ENCODE results near the gene EID3.

The EID3 gene

GRCh38 chr12:104290320-104290719, 13.2 kb upstream of the EID3 start:
- DNase-seq (ENCODE audit: low read depth): no peak

DNA sequence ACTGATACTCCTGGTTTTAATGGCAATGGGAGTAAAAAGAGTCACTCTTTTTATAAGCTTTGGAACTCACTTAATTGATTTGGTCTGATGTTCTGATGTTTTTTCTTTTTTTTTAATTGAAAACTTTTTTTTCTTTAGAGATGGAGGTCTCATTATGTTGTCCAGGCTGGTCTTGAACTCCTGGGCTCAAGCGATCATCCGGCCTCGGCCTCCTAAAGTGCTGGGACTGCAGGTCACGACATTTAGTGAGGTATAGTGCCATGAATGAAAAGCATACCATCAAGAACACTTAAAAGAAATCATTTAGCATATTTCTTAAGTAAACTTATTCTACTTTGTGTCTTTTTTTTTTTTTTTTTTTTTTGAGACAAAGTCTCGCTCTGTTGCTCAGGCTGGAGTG, 12.7 kb upstream of the EID3 start:
- DNase-seq (ENCODE audit: low read depth): no peak

DNA sequence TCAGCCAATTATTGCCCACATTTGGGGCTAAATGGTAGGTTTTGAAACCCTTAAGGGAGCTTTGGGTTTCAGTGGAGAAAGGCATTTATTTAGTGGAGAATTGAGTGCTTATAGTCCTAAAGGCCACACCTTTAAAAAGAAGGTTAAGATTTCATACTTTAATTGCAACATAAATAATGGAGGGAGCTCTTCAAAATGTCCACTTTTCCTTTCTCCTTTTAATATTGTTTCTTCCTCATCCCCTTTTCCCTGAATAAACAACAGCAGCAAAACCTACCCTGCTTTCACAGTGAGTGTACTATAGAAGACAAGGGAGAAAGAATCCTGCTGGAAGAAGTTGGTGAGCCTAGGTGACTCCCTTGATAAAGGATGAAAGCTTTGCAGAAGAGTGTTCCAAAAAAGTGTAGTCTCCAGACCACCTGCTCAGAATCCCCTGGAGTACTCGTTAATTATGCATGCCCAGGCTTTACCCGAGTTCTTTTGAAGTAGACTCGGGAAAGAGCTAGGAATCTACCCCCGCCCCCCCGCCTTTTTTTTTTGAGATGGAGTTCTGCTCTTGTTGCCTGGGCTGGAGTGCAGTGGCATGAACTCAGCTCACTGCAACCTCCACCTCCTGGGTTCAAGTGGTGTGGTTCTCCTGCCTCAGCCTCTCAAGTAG, 11.5 kb upstream of the EID3 start:
- no peak for DNase-seq (ENCODE audit: low read depth)

DNA sequence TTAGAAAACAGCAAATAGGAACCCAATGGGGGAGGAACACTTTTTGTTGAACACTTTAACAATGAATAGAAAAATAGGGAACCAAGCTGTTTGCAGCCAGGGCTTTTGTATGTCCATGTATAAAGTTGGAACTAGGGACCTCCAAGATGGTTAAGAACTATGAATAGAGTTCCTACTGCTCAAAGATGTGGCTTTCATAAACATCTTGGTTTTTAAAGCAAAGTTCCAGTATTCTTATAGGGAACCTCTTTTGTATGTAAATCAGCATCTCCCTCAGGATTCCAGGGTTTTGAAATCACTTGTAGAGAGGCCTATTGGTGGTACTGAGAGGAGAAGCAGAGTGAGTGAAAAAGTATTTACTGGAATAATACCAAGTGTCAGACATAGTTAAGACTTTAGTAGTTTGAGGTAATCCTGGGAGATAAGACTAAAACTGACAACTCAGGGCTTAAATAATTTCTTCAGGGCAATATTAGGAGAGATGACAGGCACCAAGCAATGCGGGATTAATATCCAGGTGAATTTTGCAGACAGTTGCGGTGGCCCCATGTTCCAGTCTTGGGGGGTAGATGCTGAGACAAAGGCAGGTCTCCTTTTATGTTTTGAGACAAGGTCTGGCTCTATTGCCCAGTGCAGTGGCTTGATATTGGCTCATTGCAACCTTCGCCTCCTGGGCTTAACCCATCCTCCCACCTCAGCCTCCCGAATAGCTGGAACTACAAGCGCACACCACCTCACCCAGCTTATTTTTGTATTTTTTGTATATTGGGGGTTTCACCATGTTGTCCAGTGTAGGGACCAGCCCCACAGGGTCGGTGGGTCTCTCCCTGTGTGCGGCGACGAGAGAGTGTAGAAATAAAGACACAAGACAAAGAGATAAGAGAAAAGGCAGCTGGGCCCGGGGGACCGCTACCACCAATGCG, 10.4 kb upstream of the EID3 start:
- DNase-seq (ENCODE audit: low read depth): no peak

DNA sequence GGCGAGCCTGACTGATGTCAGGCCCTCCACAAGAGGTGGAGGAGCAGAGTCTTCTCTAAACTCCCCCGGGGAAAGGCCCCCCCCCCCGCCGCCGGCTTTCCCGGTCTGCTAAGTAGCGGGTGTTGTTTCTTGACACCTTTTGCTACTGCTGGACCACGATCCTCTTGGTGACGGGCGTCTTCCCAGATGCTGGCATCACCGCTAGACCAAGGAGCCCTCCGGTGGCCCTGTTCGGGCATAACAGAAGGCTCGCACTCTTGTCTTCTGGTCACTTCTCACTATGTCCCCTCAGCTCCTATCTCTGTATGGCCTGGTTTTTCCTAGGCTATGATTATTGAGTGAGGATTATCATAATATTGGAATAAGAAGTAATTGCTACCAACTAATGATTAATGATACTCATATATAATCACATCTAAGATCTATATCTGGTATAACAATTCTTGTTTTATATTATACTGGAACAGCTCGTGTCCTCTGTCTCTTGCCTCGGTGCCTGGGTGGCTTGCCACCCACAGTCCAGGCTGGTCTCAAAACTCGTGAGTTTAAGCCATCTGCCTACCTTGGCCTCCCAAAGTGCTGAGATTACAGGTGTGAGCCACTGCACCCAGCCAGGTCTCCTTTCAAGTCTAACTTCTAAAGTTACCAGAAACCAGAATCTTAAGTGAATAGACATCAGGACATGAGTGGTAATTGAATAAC, 9.2 kb upstream of the EID3 start:
- DNase-seq (ENCODE audit: low read depth): peak; percentile 59

- DNase-seq (ENCODE audit: low read depth): no peak
Measured at GRCh38 chr12:104294927-104295668, 8.4 kb upstream of the EID3 start.

DNA sequence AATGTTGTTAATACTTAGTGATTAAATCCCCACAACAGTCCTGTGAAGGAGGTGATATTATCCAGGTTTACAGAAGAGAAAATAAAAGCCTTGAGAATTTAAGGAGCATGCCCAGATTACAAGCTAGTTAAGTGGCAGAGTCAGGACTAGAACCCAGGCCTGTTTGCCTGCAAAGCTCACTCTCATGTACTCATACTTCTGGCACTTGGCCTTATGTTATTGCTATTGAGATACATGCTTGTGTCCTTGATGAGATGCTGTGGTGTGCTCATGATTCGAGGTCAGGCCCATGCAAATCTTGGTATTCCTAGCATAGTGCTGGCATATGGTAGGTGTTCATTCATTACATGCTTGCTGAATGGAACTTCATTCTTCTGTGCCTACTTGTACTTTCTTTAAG, 7.6 kb upstream of the EID3 start:
- DNase-seq (ENCODE audit: low read depth): no peak

GRCh38 chr12:104296718-104297117, 6.8 kb upstream of the EID3 start:
- no peak for DNase-seq (ENCODE audit: low read depth)

- no peak for DNase-seq (ENCODE audit: low read depth)
Measured at GRCh38 chr12:104297477-104298113, 5.9 kb upstream of the EID3 start.

GRCh38 chr12:104299842-104300481, 3.6 kb upstream of the EID3 start:
- DNase-seq (ENCODE audit: low read depth): no peak

DNA sequence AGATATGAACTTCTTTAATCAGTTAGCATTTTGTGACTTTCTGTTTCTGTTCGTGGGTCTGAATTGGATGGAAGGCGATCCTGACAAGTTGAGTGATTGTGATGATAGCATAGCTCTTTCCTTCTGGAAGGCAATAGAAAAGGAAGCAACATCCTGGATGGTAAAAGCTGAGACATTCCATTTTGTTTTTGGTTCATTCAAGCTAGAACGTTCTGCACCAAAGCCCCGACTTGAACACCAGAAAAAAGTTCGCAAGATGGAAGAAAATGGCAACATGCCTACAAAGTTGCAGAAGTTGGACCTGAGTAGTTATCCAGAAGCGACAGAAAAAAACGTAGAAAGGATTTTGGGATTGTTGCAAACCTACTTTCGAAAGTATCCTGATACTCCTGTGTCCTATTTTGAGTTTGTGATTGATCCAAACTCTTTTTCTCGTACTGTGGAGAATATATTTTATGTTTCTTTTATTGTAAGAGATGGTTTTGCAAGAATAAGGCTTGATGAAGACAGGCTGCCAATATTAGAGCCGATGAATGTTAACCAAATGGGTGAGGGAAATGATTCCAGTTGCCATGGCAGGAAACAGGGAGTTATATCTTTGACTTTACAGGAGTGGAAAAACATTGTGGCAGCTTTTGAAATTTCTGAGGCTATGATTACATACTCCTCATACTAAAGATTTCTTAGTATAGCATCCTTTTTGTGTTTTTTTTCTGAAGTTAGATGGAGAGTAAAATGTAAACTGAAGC, 896 bp downstream of the EID3 start:
- peak; percentile 78 for DNase-seq (ENCODE audit: low read depth)

GRCh38 chr12:104305349-104305748, 1.8 kb downstream of the EID3 start:
- DNase-seq (ENCODE audit: low read depth): no peak

- DNase-seq (ENCODE audit: low read depth): no peak
Measured at GRCh38 chr12:104306376-104306775, 2.8 kb downstream of the EID3 start.

DNA sequence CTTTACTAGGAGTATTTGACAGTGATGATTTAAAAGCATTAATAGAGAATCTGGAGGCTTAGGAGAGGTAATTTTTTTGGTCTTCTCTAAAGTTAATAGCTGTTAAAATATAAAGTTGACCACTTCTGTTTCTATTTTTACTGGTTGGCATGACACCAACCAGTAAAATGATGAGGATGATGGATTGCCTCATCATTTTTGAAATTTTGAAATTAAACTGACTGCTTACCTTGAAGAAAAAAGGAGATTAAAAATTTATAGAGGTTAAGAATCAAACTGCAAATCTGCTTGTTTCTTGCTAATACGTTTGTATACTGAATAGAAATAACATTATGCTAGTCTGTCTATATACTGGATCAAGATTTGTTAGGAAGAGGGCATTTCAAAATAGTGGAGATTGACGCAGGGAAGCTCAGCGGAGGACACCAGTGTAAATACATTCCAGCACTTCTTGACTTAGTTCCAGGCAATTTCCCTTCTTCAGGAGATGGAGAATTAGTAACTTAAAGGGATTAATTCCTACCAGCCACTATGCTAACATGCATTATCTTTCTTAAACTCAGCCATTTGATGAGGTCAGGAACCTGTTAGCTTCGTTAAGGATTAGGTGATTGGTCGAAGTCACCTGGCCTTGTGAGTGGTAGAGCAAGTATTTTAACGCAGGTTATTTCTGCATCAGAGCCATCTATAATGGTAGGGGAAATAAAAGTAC, 3.6 kb downstream of the EID3 start:
- DNase-seq (ENCODE audit: low read depth): no peak

GRCh38 chr12:104307655-104308000, 4.1 kb downstream of the EID3 start:
- DNase-seq (ENCODE audit: low read depth): no peak

DNA sequence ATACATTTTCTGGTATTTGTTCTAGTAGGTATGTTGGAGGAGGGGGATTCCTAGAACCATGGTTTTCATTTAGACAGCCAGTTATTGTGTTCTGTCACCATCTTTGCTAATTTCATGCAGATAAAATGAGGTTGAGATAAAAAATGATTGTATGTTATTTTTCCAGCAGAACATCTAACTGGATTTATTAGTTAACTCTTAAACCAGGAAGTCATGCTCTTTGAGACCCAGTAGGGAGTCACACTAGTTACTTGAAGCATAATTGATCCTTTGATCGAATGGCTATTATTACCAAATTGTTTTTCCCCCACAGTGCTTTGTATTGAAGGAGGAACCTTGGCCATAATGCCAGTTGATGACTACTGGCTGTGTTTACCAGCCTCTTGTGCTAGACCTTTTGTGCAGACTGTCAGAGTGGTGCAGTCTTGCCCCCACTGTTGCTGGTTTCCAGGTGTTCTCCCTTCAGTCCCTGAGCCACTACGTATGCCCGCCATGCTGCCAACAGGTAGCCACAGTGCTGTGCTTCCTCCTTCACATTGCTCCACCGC, 6.0 kb downstream of the EID3 start:
- DNase-seq (ENCODE audit: low read depth): no peak

GRCh38 chr12:104310751-104311633, 7.5 kb downstream of the EID3 start:
- DNase-seq (ENCODE audit: low read depth): no peak

GRCh38 chr12:104312202-104312601, 8.7 kb downstream of the EID3 start:
- DNase-seq (ENCODE audit: low read depth): no peak

DNA sequence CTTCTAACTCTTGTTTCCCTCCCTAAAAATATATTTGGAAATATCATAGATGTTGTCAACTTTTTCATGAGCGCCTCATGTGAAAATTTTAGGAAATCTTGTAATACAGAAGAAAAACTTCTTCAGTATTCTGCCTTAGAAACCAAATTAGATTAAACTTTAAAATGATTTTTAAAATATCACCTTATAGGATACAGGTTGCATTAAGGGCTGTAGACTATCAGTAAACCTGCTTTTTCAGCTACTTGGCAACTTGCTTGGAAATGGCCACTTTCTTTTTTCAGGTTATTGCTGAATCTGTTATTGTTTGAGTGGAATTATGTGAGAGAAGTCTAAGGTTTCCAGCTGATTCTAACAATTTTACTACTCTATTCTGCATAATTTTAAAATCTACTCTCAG, 9.1 kb downstream of the EID3 start:
- DNase-seq (ENCODE audit: low read depth): no peak

Data from fibroblast of gingiva (primary cell).